ENCODE measurements around the gene BPIFB1.

The BPIFB1 gene, protein sequence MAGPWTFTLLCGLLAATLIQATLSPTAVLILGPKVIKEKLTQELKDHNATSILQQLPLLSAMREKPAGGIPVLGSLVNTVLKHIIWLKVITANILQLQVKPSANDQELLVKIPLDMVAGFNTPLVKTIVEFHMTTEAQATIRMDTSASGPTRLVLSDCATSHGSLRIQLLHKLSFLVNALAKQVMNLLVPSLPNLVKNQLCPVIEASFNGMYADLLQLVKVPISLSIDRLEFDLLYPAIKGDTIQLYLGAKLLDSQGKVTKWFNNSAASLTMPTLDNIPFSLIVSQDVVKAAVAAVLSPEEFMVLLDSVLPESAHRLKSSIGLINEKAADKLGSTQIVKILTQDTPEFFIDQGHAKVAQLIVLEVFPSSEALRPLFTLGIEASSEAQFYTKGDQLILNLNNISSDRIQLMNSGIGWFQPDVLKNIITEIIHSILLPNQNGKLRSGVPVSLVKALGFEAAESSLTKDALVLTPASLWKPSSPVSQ

DNA sequence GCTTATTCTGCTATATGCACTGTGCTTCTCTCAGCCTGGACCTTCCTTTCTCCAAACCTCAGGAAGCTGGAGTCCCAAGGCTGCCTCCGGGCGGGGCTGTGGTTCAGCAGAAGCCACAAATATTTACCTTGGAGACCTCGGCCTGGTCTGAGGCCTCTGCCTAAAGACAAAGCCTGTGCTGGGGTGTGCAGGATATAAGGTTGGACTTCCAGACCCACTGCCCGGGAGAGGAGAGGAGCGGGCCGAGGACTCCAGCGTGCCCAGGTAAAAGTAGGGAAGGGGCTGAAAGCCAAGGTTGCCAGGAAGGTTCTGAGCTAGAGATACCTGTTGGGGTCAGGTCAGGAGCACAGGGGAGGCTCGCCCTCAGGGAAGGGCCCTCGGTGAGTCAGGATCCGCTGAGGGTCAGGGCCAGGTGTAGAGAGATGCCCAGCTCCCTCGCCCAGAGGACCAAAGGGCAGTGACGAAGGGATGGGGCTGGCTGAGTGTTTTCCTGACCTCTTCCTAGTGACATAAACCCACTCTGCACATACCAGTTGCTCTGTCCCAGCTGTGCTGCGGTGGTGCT is at the start of gene BPIFB1:
TSS of gene BPIFB1 (plus strand) at position 224 of the 565 bp plus-strand sequence. CDS start 2,860 bp downstream, outside the sequence.
- DNase-seq: no peak

DNA sequence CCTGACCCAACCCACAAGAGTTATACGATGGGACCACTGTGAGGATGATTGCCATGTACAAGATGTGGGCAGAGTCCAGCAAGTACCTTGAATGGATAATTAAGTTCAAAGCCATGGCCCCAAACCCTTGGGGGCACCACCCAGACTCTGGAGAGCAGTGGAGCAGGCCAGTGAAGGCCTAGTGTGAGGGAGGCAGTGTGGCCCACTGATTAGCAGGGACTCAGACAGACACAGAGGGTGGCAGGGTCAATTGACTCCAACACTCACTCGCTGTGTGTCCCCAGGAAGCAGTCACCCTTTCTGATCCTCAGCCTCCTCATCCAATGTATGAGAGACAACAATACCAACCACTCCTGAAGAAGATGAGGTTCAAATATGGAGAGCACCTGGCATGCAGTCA is 49.0 kb upstream of the BPIFB1 start:
- no peak for DNase-seq

DNA sequence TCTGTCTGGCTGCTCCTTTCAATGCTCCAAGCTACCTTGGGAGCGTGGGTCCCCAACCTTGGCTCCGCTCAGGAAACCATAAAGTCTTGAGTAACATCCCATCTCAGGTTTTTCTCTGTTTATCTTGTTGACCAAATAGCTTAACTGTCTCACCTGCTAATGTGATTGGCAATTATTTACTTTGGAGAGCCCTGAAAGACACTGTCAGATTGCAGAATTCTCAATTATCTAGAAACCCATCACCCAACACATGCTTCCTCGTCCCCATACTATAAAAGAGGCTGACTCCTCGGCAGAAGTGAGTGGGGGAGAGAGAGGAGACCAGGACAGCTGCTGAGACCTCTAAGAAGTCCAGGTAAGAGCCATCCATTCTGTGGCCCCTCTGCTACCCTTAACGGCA is 47.3 kb upstream of the BPIFB1 start, which contains the start of gene BPIFA1:
TSS of gene BPIFA1 (plus strand) at position 301 of the 400 bp plus-strand sequence. CDS start 1,716 bp downstream, outside the sequence.
- DNase-seq: no peak

DNA sequence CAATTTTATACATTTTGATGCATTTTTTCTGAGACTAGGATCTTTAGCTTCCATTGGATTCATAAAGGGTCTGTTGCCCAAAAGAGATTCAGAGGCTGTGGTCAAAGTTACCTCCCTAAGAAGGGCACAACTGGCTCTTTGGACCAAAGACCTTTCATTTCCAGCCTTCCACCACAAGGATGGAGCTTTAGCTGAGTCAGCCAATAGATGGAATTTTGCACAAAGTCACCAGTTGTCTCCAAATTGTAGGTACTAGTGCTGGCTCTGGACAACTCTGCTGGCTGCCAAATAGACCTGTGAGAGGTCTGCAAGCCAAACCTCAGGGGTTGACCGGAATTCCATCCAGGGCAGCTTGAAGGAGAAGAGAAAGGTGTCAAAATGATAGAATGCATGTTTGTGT is 46.7 kb upstream of the BPIFB1 start:
- DNase-seq: no peak

DNA sequence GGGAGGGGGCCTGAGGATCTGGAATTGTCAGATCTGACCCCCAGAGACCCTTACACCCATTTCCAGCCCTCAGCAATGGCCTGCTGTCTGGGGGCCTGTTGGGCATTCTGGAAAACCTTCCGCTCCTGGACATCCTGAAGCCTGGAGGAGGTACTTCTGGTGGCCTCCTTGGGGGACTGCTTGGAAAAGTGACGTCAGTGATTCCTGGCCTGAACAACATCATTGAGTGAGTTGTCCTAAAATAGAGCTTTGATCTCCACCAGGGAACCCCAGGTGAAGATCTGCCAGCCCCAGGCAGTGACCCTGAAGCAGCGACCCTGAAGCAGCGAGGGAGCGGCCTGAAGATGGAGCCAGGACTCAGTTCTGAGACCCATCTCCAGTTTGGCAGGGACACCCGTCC is 45.0 kb upstream of the BPIFB1 start:
- no peak for DNase-seq

DNA sequence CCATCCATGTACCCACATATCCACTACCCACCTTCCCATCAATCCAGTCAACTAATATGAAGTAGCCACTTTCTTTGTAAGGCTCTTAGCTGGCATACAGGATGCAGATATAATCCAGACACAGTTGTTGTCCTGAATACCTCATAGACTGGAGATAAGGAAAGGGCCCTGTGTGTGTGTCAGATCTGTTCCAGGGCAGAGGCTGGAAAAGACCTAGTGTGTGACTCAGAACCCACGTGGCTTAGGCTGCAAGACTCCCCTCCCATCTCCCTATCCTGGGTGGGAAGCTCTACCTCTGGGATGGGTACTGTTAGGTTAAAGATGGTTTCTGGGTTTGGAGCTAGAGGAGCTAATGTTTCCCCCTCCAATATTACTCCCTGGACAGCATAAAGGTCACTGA is 43.6 kb upstream of the BPIFB1 start:
- DNase-seq: no peak

DNA sequence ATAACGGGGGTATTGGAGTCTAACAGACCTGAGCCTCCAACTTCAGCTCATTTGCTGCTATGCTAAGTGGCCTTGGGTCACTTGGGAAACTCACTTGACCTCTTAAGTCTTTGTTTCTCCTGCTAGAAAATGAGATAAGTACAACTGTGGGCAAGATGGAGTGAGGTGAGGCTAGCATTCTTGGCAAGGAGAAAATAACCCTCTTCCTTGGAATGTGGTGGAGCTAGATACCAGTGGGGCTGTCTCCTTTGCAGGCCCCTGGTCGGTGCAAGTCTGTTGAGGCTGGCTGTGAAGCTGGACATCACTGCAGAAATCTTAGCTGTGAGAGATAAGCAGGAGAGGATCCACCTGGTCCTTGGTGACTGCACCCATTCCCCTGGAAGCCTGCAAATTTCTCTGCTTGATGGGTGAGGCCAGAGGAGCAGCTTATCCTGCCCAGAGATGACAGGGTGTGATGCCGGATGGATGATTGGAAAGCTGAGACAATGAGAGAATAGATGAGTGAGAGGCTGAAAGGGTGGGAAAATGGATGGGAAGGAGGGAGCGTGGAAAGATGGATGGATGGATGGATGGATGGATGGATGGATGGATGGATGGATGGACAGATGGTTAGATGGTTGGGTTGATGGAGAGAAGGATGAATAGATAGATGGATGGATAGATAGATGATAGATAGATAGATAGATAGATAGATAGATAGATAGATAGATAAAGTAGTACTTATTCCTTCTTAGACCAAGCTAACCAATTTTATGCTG is 42.9 kb upstream of the BPIFB1 start:
- no peak for DNase-seq

DNA sequence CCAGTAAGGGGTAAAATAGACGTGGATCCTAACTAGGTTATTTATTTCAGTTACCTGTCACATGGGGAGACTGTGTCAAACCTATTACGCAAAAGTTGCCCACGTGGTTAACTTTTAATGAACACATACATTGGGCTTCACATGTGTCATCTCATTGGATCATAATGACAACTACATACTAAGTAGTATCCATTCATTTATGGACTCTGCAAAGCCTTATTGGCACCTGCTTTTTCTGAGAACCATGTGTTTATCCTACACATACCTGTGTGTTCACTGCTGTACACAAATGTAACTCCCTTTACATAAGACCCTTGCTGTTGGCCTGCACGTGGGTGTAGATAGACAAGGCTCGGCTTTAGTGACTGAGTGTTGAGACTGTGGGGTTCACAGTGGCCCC is 42.1 kb upstream of the BPIFB1 start:
- DNase-seq: no peak

DNA sequence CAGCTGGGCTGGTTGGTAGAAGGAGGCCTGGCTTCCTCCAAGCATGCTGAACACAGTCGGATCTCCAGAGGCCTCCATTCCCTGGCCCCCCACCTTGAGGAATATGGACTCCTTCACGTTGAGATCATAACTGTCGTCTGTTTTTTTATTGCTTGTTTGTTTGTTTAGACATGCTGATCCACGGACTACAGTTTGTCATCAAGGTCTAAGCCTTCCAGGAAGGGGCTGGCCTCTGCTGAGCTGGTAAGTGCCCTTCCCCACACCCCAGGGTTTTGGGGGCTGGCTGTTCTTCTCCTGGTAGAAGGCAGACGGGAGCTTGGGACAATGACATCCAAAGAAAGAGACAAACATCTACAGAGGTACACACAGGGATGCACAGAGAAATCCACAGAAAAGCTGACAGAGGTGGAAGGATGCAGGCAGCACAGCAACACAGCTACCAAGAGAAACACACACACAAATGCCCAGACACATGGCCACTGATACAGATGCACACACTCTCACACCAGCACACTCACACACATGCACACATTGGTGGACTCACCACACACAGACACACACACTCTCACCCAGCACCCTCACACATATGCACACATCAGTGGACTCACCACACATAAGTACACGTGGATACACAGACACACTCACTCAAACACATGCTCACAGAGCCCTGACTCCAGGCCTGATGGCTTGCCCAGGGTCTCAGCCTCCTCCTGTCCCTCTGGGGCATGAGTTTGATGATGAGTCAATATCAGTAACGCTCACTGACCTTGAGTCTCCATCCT is 40.5 kb upstream of the BPIFB1 start:
- DNase-seq: no peak

DNA sequence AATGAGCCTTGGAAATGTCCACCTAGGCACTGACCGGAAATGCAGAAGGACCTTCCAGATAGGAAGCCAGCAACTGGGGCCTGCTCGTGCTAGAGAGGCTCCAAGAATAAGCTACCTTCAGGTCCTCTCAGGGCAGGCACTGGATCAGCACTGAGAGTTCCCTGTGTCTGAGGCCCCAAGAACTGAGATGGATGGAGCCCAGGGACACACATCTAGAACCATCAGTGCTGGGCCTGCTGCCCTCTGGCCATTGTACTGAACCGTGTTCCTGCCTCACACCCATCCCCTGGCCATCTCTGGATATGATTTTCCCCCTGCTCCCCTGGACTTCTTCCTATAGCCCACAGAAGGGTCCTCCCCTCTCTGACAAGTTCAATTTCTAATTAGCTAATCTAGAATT is 36.9 kb upstream of the BPIFB1 start:
- no peak for DNase-seq

DNA sequence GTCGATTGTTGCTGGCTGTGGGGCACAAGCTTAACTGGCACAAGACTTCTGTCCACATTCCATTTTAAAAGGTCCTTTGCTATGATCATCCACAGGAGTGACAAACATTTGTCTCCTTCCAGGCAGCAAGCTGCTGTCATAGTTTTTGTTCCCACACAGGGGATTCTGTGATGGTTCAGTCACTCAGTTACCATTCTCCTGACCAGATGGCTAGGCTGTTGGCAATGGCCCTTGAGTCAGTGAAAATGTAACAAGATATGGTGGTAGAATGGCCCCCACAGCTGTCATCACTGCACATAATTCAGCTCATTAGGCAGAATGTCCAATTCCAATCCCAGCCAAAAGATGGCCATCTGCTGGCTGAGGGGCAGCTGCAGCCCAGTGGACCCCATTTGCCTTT is 33.6 kb upstream of the BPIFB1 start:
- DNase-seq: no peak

DNA sequence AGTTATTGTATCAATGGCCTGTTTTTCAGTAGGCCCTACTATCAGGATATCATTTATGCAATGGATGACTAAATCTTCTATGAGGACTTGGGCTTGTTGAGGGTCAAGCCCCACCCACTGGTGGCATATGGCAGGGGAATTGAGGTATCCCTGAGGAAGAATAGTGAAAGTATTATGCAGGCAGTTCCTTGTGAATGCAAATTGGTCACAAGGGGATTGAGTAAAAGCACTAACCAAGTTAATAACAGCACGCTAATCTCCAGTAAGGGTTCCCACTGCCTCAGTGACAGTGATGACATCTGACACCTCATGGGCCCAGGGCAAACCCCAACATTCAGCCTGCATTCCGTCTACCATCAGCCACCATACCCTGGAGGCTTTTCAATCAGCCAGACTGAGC is 32.3 kb upstream of the BPIFB1 start:
- no peak for DNase-seq

DNA sequence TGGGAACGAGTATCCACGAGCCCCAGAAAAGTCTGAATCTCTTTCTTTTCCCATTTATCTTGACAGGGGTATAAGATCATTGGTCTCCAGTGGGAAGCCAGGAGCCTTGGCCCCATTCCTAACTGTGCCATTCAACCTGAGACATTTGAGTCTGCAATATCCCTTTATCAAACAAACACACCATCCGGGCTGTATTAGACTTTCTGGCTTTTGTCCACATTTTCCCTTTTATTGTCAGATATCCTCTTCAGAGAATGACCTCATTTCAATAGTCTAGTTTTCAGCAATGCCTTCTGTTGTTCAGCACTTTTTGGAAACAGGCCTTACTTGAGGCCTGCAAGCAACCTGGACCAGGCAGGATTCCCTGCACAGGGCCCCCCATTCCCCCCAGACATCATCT is 31.5 kb upstream of the BPIFB1 start:
- DNase-seq: no peak

DNA sequence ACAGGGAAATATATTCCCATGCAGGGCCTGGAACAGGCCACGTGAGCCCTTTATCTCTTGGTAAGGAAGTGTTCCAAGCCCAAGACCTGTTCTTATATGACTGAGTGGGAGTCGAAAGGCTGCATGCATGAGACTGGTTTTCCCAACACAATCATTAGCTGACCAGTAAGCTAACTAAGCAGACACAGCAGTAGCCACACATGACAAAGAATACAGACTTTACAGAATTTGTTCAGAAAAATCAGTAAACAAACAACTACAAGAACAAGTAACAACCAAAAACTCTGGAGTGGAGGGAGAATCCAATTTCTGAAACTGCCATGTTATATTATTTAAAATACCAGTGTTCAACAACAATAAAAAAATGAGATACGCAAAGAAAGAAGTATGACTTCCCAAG is 30.6 kb upstream of the BPIFB1 start:
- DNase-seq: no peak

DNA sequence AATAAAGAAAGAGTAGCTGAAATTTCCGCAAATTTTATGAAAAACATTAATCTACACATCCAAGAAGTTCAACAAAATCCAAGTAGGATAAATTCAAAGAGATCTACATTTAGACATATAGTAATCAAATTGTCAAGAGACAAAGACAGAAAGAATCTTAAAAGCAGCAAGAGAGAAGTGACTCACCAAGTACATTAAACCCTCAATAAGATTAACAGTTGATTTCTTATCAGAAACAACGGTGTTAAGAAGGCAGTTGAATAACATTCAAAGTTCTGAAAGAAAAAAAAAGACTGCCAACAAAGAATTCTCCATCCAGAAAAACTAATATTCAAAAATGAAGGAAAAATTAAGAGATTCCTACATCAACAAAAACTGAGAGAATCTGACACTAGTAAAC is 28.0 kb upstream of the BPIFB1 start:
- no peak for DNase-seq

DNA sequence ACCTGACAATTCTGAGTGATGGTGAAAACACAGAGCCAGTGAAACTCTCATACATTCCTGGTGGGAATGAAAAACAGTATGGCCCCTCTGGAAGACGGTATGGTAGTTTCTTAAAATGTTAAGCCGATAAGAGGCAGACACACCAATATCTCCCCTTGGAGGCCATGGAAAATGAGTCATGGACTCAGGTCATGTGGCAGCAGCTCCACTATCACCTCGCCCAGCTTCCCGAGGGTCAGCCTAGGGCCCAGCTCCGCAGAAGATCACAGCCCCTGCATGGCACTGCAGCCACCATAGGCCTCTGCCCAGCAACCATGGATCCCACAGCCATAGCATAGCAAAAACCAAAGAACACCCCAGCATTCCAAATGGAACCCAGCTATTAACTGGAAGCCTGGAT is 25.8 kb upstream of the BPIFB1 start:
- no peak for DNase-seq

DNA sequence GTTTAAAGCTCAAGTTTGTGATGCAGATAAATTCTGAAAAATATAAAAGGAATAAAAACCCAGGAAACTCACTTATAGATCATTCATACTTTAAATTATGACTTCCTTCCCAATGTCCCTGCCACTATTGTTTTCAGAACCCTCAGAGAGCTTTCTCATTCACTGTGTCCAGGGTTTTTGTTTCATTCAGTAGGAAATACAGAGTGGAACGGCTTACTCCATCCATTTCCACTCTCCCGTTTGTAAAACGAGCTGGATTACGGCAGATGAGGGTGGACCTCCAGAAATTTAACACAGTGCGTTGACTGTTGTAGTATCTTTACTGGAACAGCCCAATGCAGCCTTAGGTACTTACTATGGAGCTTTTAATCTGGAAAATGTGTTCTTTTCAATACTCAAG is 23.6 kb upstream of the BPIFB1 start:
- no peak for DNase-seq

DNA sequence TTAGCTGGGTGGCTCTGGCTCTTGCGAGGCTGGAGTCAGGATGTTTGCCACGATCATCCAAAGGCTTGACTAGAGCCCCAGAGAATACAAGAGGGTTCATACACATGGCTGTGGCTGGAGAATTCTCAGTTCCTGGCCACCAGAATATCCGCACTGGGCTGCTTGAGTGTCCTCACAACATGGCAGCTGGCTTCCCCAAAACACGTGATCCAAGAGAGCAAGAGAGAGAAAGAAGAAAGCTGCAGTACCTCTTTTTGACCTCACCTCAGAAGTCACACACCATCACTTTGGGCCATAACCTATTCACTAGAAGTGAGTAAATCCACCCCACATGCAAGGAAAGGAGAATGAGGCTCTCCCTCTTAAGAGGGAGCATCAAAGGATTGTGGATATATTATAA is 21.5 kb upstream of the BPIFB1 start:
- DNase-seq: no peak

DNA sequence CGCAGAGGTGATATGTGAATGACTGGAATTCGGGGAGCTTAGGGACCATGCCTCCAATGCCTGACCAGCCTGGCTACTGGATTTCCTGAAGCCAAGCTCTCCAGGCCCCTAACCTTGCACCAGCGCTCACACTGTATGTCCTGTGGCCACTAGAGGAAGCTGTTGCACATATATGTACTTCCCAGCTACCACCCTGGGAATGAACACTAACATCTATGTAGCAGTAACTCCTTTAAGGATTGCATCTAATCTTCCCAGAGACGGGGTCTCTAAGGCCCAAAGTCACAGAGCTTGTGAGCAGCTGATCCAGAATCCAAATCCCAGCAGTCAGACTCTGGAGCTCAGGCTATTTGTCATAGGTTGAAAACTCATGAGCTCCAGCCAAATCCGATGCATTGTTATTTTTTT is 20.4 kb upstream of the BPIFB1 start:
- DNase-seq: peak; percentile 69

DNA sequence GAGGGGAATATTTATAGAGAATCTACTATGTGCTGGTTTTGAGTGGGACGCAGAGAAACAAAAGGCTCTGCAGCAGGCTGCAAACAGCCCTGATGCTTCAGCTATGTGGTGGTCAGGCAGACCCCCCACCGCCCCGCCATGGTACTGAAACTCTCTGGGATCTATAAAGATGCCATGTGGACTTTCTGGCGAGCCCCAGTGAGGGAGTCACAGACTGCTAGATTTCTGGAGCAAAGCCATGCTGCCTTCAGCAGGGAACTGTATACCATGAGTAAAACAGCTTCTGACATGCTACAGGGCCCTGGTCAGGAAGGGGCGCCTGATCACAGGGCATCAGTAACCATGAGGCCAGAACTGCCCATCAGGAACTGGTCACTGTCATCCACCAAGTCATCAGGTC is 19.2 kb upstream of the BPIFB1 start:
- DNase-seq: no peak

DNA sequence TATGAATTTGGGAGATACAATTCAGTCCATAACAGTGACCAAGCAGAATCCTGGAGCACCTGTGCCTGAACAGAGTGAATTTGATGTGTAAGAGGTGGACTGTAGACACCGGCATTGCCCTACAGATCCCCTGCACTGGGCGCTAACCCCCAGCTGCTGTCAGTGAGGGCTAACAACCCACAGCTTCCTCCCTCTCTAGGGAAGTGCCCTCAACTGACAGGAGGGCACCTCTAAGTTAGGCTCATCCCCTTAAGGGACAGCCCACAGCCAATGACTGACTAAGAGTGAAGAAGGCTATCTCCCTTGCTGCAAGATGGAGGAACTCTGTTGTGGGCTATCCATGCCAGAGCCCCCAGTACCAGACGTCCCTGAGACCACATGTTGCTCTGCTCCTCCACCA is 15.3 kb upstream of the BPIFB1 start:
- no peak for DNase-seq

DNA sequence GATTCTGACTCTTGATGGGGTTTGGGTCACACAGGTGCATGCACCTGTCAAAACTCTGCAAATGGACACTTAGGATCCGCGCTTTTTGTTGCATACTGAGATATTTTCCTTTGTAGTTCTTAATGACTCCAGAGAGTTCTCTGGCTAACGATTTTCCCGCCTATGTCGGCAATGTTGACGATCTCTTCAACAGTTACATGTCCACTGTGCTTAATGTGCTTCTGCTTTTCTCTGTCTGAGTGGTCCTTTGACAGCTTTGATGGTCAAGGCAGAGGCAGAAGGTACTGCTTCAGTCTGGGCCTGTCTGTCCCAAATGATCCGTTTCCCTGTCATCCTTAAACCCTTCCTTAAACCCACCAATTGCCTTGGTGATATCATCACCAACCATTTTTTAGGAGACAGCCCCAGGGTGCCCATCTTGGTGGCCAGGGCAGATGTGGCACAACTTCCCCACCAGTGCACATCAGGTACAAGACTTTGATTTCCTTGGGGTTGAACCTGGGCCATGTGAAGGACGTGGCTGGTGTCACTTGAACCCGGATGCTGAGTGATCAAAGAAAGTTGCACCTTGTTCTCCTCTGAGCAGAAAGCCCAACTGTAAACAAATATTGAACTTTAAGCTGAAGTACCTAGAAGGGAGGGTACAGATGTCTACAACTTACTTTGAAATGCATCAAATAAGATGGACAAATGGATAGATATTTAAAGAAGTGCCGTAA is 10.7 kb upstream of the BPIFB1 start:
- no peak for DNase-seq
